Testis (tissue), 3 donors: ENCODE measurements around the gene ANKS1B. TPM values are rescaled to one million over a fixed set of nuclear protein-coding genes. Genes with fewer than 3 reads are reported as not detected.

ENCODE experiments used
- DNase-seq: peaks from one replicate; pipeline ENCODE4 v3.0.0-alpha.2; 2019
- H3K27ac ChIP-seq, 2 donors: fragments of 200-600 bp; sonication (generic); one replicate each; pipeline ENCODE4 v1.5.1; 2019
- H3K27me3 ChIP-seq: fragments of 200-600 bp; sonication (generic); one replicate; pipeline ENCODE4 v1.5.1; 2019
- H3K36me3 ChIP-seq: fragments of 200-600 bp; sonication (generic); one replicate; pipeline ENCODE4 v1.5.1; 2017; ENCODE audit warnings: low read depth; ENCODE audit errors: missing control alignments
- H3K4me1 ChIP-seq: fragments of 200-600 bp; sonication (generic); one replicate; pipeline ENCODE4 v1.5.1; 2019
- H3K4me3 ChIP-seq, 2 donors: fragments of 200-600 bp; sonication (generic); one replicate each; pipeline ENCODE4 v1.5.1; 2017 to 2019
- H3K9me3 ChIP-seq: fragments of 200-600 bp; sonication (generic); one replicate; pipeline ENCODE4 v1.5.1; 2017
- CTCF ChIP-seq, 3 experiments: fragments of 450-650 bp in 2 of 3; fragments of 200-600 bp in 1 of 3; sonication (generic) in 1 of 3; IDR thresholded peaks; one replicate each; pipeline ENCODE4 v1.5.1; 2016 to 2019; ENCODE audit warnings: antibody characterized with exemption in 3 of 3, mild to moderate bottlenecking in 2 of 3, moderate library complexity in 1 of 3
- POLR2A ChIP-seq: fragments of 450-650 bp; IDR thresholded peaks from one replicate; pipeline ENCODE4 v1.6.1; 2017; ENCODE audit warnings: antibody characterized with exemption, mild to moderate bottlenecking, moderate library complexity
- WGBS, 2 donors: methylation state at CpG; one replicate each; pipeline ENCODE4 v1.1.5; 2018; 5-methylcytosine and 5-hydroxymethylcytosine counted together
- intact Hi-C: fragments of 100-400 bp; cut with DNase I; formaldehyde crosslinking; loops from one replicate; pipeline ENCODE4 v1.15.1; 2023; ENCODE audit warnings: low total_unique reads
- polyA plus RNA-seq: library from polyadenylated mRNA; stranded (reverse); fragments of 350-450 nt; fragmentation: Illumina TruSeq; extraction: RNeasy Lipid Tissue Mini Kit (QIAGEN cat#74804); gene quantifications from one replicate; pipeline ENCODE4 v1.2.3, GENCODE V29; 2014; ENCODE audit warnings: low read depth, low replicate concordance; ENCODE audit not compliant: insufficient read depth
- total RNA-seq, 2 donors: library from RNA; depleted of rRNA; stranded (reverse); fragments of >200 nt; gene quantifications; one replicate each; pipeline ENCODE4 v1.2.3, GENCODE V29; 2016

ANKS1B gene
- total and polyA plus RNA-seq, 3 donors from 2014 or later, result 26.8 to 58.2 (median 30.9) TPM

- no peak for DNase-seq
- no peaks in the 10 kb centered on the region for H3K36me3 ChIP-seq
These were observed 1248.1 kb downstream of the ANKS1B start for GRCh38 chr12:98736352-98737321.

GRCh38 chr12:98735821-98736220 lies 1248.9 kb downstream of the ANKS1B start:
- Histone ChIP-seq H3K4me3 (no peak overlapping the region), H3K27ac (no peak overlapping the region), H3K9me3 (no peaks in the 10 kb centered on the region), H3K4me1 (no peaks in the 10 kb centered on the region), H3K27me3 (no peaks in the 10 kb centered on the region), H3K36me3 (no peaks in the 10 kb centered on the region)
- TF ChIP-seq CTCF (IDR thresholded peaks at IDR 0.05) (no peak), POLR2A (no peak)
- 91% methylated on average over 6 of the region's 6 CpGs for WGBS, 2 donors
- intact Hi-C loops, result no loop called here
- DNase-seq, result no peak

More at GRCh38 chr12:98736352-98737321, 1248.1 kb downstream of the ANKS1B start:
- TF ChIP-seq CTCF (IDR thresholded peaks at IDR 0.05) (no peak), POLR2A (no peak)
- WGBS, 2 donors, result 80 to 83% methylated on average over 10 of the region's 10 CpGs
- Histone ChIP-seq H3K4me1 (no peaks in the 10 kb centered on the region), H3K4me3 (no peak overlapping the region), H3K27me3 (no peaks in the 10 kb centered on the region), H3K27ac (no peak overlapping the region), H3K9me3 (no peaks in the 10 kb centered on the region)
- intact Hi-C loops, result no loop called here

GRCh38 chr12:98733667-98734350 lies 1250.9 kb downstream of the ANKS1B start:
- H3K4me3 ChIP-seq, result no peak overlapping the region
- DNase-seq, result no peak
- TF ChIP-seq CTCF (IDR thresholded peaks at IDR 0.05) (no peak), POLR2A (no peak)

GRCh38 chr12:98730412-98730811 lies 1254.3 kb downstream of the ANKS1B start:
- H3K27ac ChIP-seq, result no peak overlapping the region
- H3K9me3 ChIP-seq, result no peaks in the 10 kb centered on the region
- no peaks in the 10 kb centered on the region for H3K27me3 ChIP-seq
- H3K36me3 ChIP-seq, result no peaks in the 10 kb centered on the region
- no peak for DNase-seq
- TF ChIP-seq CTCF (IDR thresholded peaks at IDR 0.05) (no peak), POLR2A (no peak)
- no peaks in the 10 kb centered on the region for H3K4me1 ChIP-seq
- H3K4me3 ChIP-seq, result no peak overlapping the region
- intact Hi-C loops, result no loop called here

More at GRCh38 chr12:98733667-98734350, 1250.9 kb downstream of the ANKS1B start:
- H3K27ac ChIP-seq, result no peak overlapping the region
- H3K27me3 ChIP-seq, result no peaks in the 10 kb centered on the region
- H3K36me3 ChIP-seq, result no peaks in the 10 kb centered on the region
- H3K4me1 ChIP-seq, result no peaks in the 10 kb centered on the region
- H3K9me3 ChIP-seq, result no peaks in the 10 kb centered on the region
- intact Hi-C loops, result no loop called here
